ENCODE measurements around the gene P2RY2.

The P2RY2 gene

GRCh38 chr11:73189723-73190556, 28.1 kb upstream of the P2RY2 start:
- H3K9ac ChIP-seq (ENCODE audit: low read depth, low read length), result no peak overlapping the region
- H3K4me1 ChIP-seq (ENCODE audit: control insufficient read depth, insufficient read depth, low read length), result no peaks in the 10 kb centered on the region
- no peaks in the 10 kb centered on the region for H3K27me3 ChIP-seq (ENCODE audit: control insufficient read depth, insufficient read depth, low read length)
- H3K4me3 ChIP-seq (ENCODE audit: low read depth, low read length), result no peak overlapping the region
- no peaks in the 10 kb centered on the region for H3K9me3 ChIP-seq (ENCODE audit: control insufficient read depth, insufficient read depth, low read length)
- no peaks in the 10 kb centered on the region for H3K36me3 ChIP-seq (ENCODE audit: control insufficient read depth, insufficient read depth, low read length)
- no peak overlapping the region for H3K27ac ChIP-seq (ENCODE audit: low read depth, low read length)

GRCh38 chr11:73190557-73190885, 27.6 kb upstream of the P2RY2 start:
- H3K4me3 ChIP-seq (ENCODE audit: low read depth, low read length), result no peak overlapping the region
- H3K27ac ChIP-seq (ENCODE audit: low read depth, low read length), result no peak overlapping the region
- H3K4me1 ChIP-seq (ENCODE audit: control insufficient read depth, insufficient read depth, low read length), result no peaks in the 10 kb centered on the region
- no peaks in the 10 kb centered on the region for H3K36me3 ChIP-seq (ENCODE audit: control insufficient read depth, insufficient read depth, low read length)
- no peaks in the 10 kb centered on the region for H3K27me3 ChIP-seq (ENCODE audit: control insufficient read depth, insufficient read depth, low read length)
- H3K9me3 ChIP-seq (ENCODE audit: control insufficient read depth, insufficient read depth, low read length), result no peaks in the 10 kb centered on the region
- H3K9ac ChIP-seq (ENCODE audit: low read depth, low read length), result no peak overlapping the region

- no peaks in the 10 kb centered on the region for H3K4me1 ChIP-seq (ENCODE audit: control insufficient read depth, insufficient read depth, low read length)
- H3K9me3 ChIP-seq (ENCODE audit: control insufficient read depth, insufficient read depth, low read length), result no peaks in the 10 kb centered on the region
- no peak overlapping the region for H3K4me3 ChIP-seq (ENCODE audit: low read depth, low read length)
- no peak overlapping the region for H3K27ac ChIP-seq (ENCODE audit: low read depth, low read length)
- H3K9ac ChIP-seq (ENCODE audit: low read depth, low read length), result no peak overlapping the region
- no peaks in the 10 kb centered on the region for H3K36me3 ChIP-seq (ENCODE audit: control insufficient read depth, insufficient read depth, low read length)
- no peaks in the 10 kb centered on the region for H3K27me3 ChIP-seq (ENCODE audit: control insufficient read depth, insufficient read depth, low read length)
Observed at GRCh38 chr11:73191151-73191550, 26.9 kb upstream of the P2RY2 start.

GRCh38 chr11:73192272-73192671, 25.8 kb upstream of the P2RY2 start:
- Histone ChIP-seq H3K4me1 (ENCODE audit: control insufficient read depth, insufficient read depth, low read length) (no peaks in the 10 kb centered on the region), H3K27me3 (ENCODE audit: control insufficient read depth, insufficient read depth, low read length) (no peaks in the 10 kb centered on the region), H3K27ac (ENCODE audit: low read depth, low read length) (no peak overlapping the region), H3K4me3 (ENCODE audit: low read depth, low read length) (no peak overlapping the region), H3K9me3 (ENCODE audit: control insufficient read depth, insufficient read depth, low read length) (no peaks in the 10 kb centered on the region), H3K36me3 (ENCODE audit: control insufficient read depth, insufficient read depth, low read length) (no peaks in the 10 kb centered on the region), H3K9ac (ENCODE audit: low read depth, low read length) (no peak overlapping the region)

GRCh38 chr11:73193251-73194033, 24.6 kb upstream of the P2RY2 start:
- no peak overlapping the region for H3K27ac ChIP-seq (ENCODE audit: low read depth, low read length)
- H3K4me3 ChIP-seq (ENCODE audit: low read depth, low read length), result no peak overlapping the region
- H3K27me3 ChIP-seq (ENCODE audit: control insufficient read depth, insufficient read depth, low read length), result no peaks in the 10 kb centered on the region
- H3K9ac ChIP-seq (ENCODE audit: low read depth, low read length), result no peak overlapping the region
- no peaks in the 10 kb centered on the region for H3K9me3 ChIP-seq (ENCODE audit: control insufficient read depth, insufficient read depth, low read length)
- peaks cover 1% of the 10 kb centered on the region; the same call in 1 of the 2 replicates for H3K4me1 ChIP-seq (ENCODE audit: control insufficient read depth, insufficient read depth, low read length)
- no peaks in the 10 kb centered on the region for H3K36me3 ChIP-seq (ENCODE audit: control insufficient read depth, insufficient read depth, low read length)

GRCh38 chr11:73194034-73194507, 24.0 kb upstream of the P2RY2 start:
- no peaks in the 10 kb centered on the region for H3K27me3 ChIP-seq (ENCODE audit: control insufficient read depth, insufficient read depth, low read length)
- H3K4me1 ChIP-seq (ENCODE audit: control insufficient read depth, insufficient read depth, low read length), result peaks cover 7% of the 10 kb centered on the region
- no peak overlapping the region for H3K4me3 ChIP-seq (ENCODE audit: low read depth, low read length)
- no peak overlapping the region for H3K9ac ChIP-seq (ENCODE audit: low read depth, low read length)
- no peaks in the 10 kb centered on the region for H3K9me3 ChIP-seq (ENCODE audit: control insufficient read depth, insufficient read depth, low read length)
- H3K27ac ChIP-seq (ENCODE audit: low read depth, low read length), result no peak overlapping the region
- no peaks in the 10 kb centered on the region for H3K36me3 ChIP-seq (ENCODE audit: control insufficient read depth, insufficient read depth, low read length)

- no peaks in the 10 kb centered on the region for H3K36me3 ChIP-seq (ENCODE audit: control insufficient read depth, insufficient read depth, low read length)
- no peaks in the 10 kb centered on the region for H3K9me3 ChIP-seq (ENCODE audit: control insufficient read depth, insufficient read depth, low read length)
- peaks cover 8% of the 10 kb centered on the region for H3K4me1 ChIP-seq (ENCODE audit: control insufficient read depth, insufficient read depth, low read length)
- H3K27me3 ChIP-seq (ENCODE audit: control insufficient read depth, insufficient read depth, low read length), result no peaks in the 10 kb centered on the region
- H3K4me3 ChIP-seq (ENCODE audit: low read depth, low read length), result no peak overlapping the region
- H3K27ac ChIP-seq (ENCODE audit: low read depth, low read length), result no peak overlapping the region
- H3K9ac ChIP-seq (ENCODE audit: low read depth, low read length), result no peak overlapping the region
Observed at GRCh38 chr11:73194593-73194992, 23.5 kb upstream of the P2RY2 start.

GRCh38 chr11:73195191-73196007, 22.7 kb upstream of the P2RY2 start:
- H3K9ac ChIP-seq (ENCODE audit: low read depth, low read length), result no peak overlapping the region
- no peaks in the 10 kb centered on the region for H3K9me3 ChIP-seq (ENCODE audit: control insufficient read depth, insufficient read depth, low read length)
- no peak overlapping the region for H3K27ac ChIP-seq (ENCODE audit: low read depth, low read length)
- no peaks in the 10 kb centered on the region for H3K27me3 ChIP-seq (ENCODE audit: control insufficient read depth, insufficient read depth, low read length)
- no peak overlapping the region for H3K4me3 ChIP-seq (ENCODE audit: low read depth, low read length)
- no peaks in the 10 kb centered on the region for H3K36me3 ChIP-seq (ENCODE audit: control insufficient read depth, insufficient read depth, low read length)
- peaks cover 16% of the 10 kb centered on the region for H3K4me1 ChIP-seq (ENCODE audit: control insufficient read depth, insufficient read depth, low read length)

GRCh38 chr11:73196576-73196975, 21.5 kb upstream of the P2RY2 start:
- Histone ChIP-seq H3K9ac (ENCODE audit: low read depth, low read length) (no peak overlapping the region), H3K4me3 (ENCODE audit: low read depth, low read length) (no peak overlapping the region), H3K4me1 (ENCODE audit: control insufficient read depth, insufficient read depth, low read length) (peaks cover 28% of the 10 kb centered on the region), H3K27me3 (ENCODE audit: control insufficient read depth, insufficient read depth, low read length) (no peaks in the 10 kb centered on the region), H3K9me3 (ENCODE audit: control insufficient read depth, insufficient read depth, low read length) (no peaks in the 10 kb centered on the region), H3K27ac (ENCODE audit: low read depth, low read length) (no peak overlapping the region), H3K36me3 (ENCODE audit: control insufficient read depth, insufficient read depth, low read length) (no peaks in the 10 kb centered on the region)

GRCh38 chr11:73197348-73197747, 20.7 kb upstream of the P2RY2 start:
- no peaks in the 10 kb centered on the region for H3K36me3 ChIP-seq (ENCODE audit: control insufficient read depth, insufficient read depth, low read length)
- no peak overlapping the region for H3K4me3 ChIP-seq (ENCODE audit: low read depth, low read length)
- no peaks in the 10 kb centered on the region for H3K9me3 ChIP-seq (ENCODE audit: control insufficient read depth, insufficient read depth, low read length)
- H3K4me1 ChIP-seq (ENCODE audit: control insufficient read depth, insufficient read depth, low read length), result peaks cover 31% of the 10 kb centered on the region
- no peaks in the 10 kb centered on the region for H3K27me3 ChIP-seq (ENCODE audit: control insufficient read depth, insufficient read depth, low read length)
- H3K27ac ChIP-seq (ENCODE audit: low read depth, low read length), result no peak overlapping the region
- H3K9ac ChIP-seq (ENCODE audit: low read depth, low read length), result no peak overlapping the region

Measured in HUES48 (cell line).